DND-41 (cell line): Measurements from ENCODE around the gene CDYL.

ENCODE experiments used
- ATAC-seq: fragments of 200-7000 bp; cut with Tn5 transposase; 3 replicates; pipeline ENCODE4 v1.9.1; 2021; ENCODE audit warnings: low read depth; ENCODE audit not compliant: insufficient read depth
- DNase-seq: peaks from one replicate; pipeline ENCODE4 v3.0.0-alpha.2; 2020
- H2AFZ ChIP-seq: 2 replicates; pipeline ENCODE4 v1.6.0; 2012; ENCODE audit warnings: low read depth, low read length
- H3K27ac ChIP-seq: 2 replicates; pipeline ENCODE4 v1.5.1; 2012; ENCODE audit warnings: low read length, inconsistent platforms
- H3K27me3 ChIP-seq: fragments of 200-600 bp; sonication (generic); 2 replicates; pipeline ENCODE4 v1.6.0; 2012; ENCODE audit warnings: low read length, mild to moderate bottlenecking, inconsistent platforms; ENCODE audit not compliant: insufficient read depth, poor library complexity
- H3K36me3 ChIP-seq: 2 replicates; pipeline ENCODE4 v1.5.1; 2012; ENCODE audit warnings: low read length, inconsistent platforms; ENCODE audit not compliant: insufficient read depth
- H3K4me1 ChIP-seq: 2 replicates; pipeline ENCODE4 v1.5.1; 2012; ENCODE audit warnings: mild to moderate bottlenecking, low read length; ENCODE audit not compliant: insufficient read depth
- H3K4me2 ChIP-seq: 2 replicates; pipeline ENCODE4 v1.6.0; 2012; ENCODE audit warnings: mild to moderate bottlenecking, moderate library complexity, low read length, inconsistent platforms; ENCODE audit not compliant: insufficient read depth
- H3K4me3 ChIP-seq, 2 experiments: fragments of 200-600 bp in 1 of 2; shearing (Covaris generic) in 1 of 2; 2 replicates each; pipeline ENCODE4 v1.5.1; 2012 to 2016; ENCODE audit warnings: inconsistent platforms in 2 of 2, low read length in 2 of 2, mild to moderate bottlenecking in 2 of 2, low read depth in 1 of 2, moderate library complexity in 1 of 2
- H3K79me2 ChIP-seq: 2 replicates; pipeline ENCODE4 v1.6.0; 2012; ENCODE audit warnings: low read length, inconsistent platforms; ENCODE audit not compliant: insufficient read depth
- H3K9ac ChIP-seq: 2 replicates; pipeline ENCODE4 v1.6.0; 2012; ENCODE audit warnings: low read depth, mild to moderate bottlenecking, inconsistent platforms, low read length, moderate library complexity
- H3K9me3 ChIP-seq: 2 replicates; pipeline ENCODE4 v1.5.1; 2012; ENCODE audit warnings: low read length, moderate library complexity, mild to moderate bottlenecking, inconsistent platforms; ENCODE audit not compliant: insufficient read depth, severe bottlenecking
- H4K20me1 ChIP-seq: 2 replicates; pipeline ENCODE4 v1.6.0; 2012; ENCODE audit warnings: low read length; ENCODE audit not compliant: insufficient read depth
- CTCF ChIP-seq: IDR thresholded peaks from 2 replicates; pipeline ENCODE4 v1.5.1; 2012; ENCODE audit warnings: borderline replicate concordance, low read length, moderate library complexity, mild to moderate bottlenecking; ENCODE audit not compliant: poor library complexity, severe bottlenecking; ENCODE audit errors: extremely low read depth
- EZH2 ChIP-seq: IDR thresholded peaks from 3 replicates; pipeline ENCODE4 v1.6.1; 2012; ENCODE audit warnings: borderline replicate concordance, low read depth, mild to moderate bottlenecking, moderate library complexity, low read length, inconsistent platforms; ENCODE audit not compliant: severe bottlenecking

CDYL gene

GRCh38 chr6:4801491-4802110, 25.4 kb downstream of the CDYL start:
- peaks cover 16% of the 10 kb centered on the region for H4K20me1 ChIP-seq

GRCh38 chr6:4802312-4802935, 26.2 kb downstream of the CDYL start:
- no peak overlapping the region for H3K4me3 ChIP-seq
- H3K36me3 ChIP-seq, result no peaks in the 10 kb centered on the region
- ATAC-seq, result no peak
- H3K9me3 ChIP-seq, result peaks cover 5% of the 10 kb centered on the region
- no peak overlapping the region for H3K4me2 ChIP-seq
- TF ChIP-seq EZH2 (no peak), CTCF (no peak)
- H3K9ac ChIP-seq, result no peak overlapping the region
- H3K79me2 ChIP-seq, result peaks cover 26% of the 10 kb centered on the region
- H3K27ac ChIP-seq, result no peak overlapping the region
- H2AFZ ChIP-seq, result no peak overlapping the region
- H4K20me1 ChIP-seq, result peaks cover 19% of the 10 kb centered on the region
- DNase-seq, result no peak
- no peaks in the 10 kb centered on the region for H3K27me3 ChIP-seq
- H3K4me1 ChIP-seq, result no peaks in the 10 kb centered on the region

More at GRCh38 chr6:4801491-4802110, 25.4 kb downstream of the CDYL start:
- no peak overlapping the region for H3K4me2 ChIP-seq
- no peak overlapping the region for H3K4me3 ChIP-seq
- H3K9ac ChIP-seq, result no peak overlapping the region
- no peaks in the 10 kb centered on the region for H3K4me1 ChIP-seq
- ATAC-seq (no peak), DNase-seq (no peak)
- H3K27me3 ChIP-seq, result no peaks in the 10 kb centered on the region
- H2AFZ ChIP-seq, result no peak overlapping the region
- H3K9me3 ChIP-seq, result peaks cover 5% of the 10 kb centered on the region
- no peak overlapping the region for H3K27ac ChIP-seq
- no peaks in the 10 kb centered on the region for H3K36me3 ChIP-seq
- H3K79me2 ChIP-seq, result peaks cover 26% of the 10 kb centered on the region
- TF ChIP-seq CTCF (no peak), EZH2 (no peak)

GRCh38 chr6:4803343-4803744, 27.1 kb downstream of the CDYL start:
- no peaks in the 10 kb centered on the region for H3K4me1 ChIP-seq
- peaks cover 5% of the 10 kb centered on the region for H3K9me3 ChIP-seq

More at GRCh38 chr6:4803343-4803744, 27.1 kb downstream of the CDYL start:
- ATAC-seq, result no peak
- H3K36me3 ChIP-seq, result no peaks in the 10 kb centered on the region
- no peak overlapping the region for H3K27ac ChIP-seq
- TF ChIP-seq CTCF (no peak), EZH2 (no peak)
- no peaks in the 10 kb centered on the region for H3K27me3 ChIP-seq
- no peak overlapping the region for H3K9ac ChIP-seq
- no peak overlapping the region for H2AFZ ChIP-seq
- H3K4me3 ChIP-seq, result no peak overlapping the region
- H3K79me2 ChIP-seq, result peaks cover 28% of the 10 kb centered on the region
- DNase-seq, result no peak
- peaks cover 19% of the 10 kb centered on the region for H4K20me1 ChIP-seq
- no peak overlapping the region for H3K4me2 ChIP-seq
